GM12873 (cell line): ENCODE measurements around the gene RPS6KA6.

Experiments used
- CTCF ChIP-seq: IDR thresholded peaks from 2 replicates; pipeline ENCODE4 v1.5.1; 2012; ENCODE audit warnings: low read depth, mild to moderate bottlenecking, moderate library complexity, low read length, control low read depth; ENCODE audit not compliant: insufficient read depth; ENCODE audit errors: missing control alignments

Gene RPS6KA6

GRCh38 chrX:84216406-84216805 is 28.4 kb upstream of the RPS6KA6 start:
- no peak for TF ChIP-seq CTCF

GRCh38 chrX:84205276-84205675 is 17.3 kb upstream of the RPS6KA6 start:
- no peak for TF ChIP-seq CTCF

- TF ChIP-seq CTCF = no peak
Measured at GRCh38 chrX:84199688-84200087, 11.7 kb upstream of the RPS6KA6 start.

GRCh38 chrX:84197550-84197949 is 9.6 kb upstream of the RPS6KA6 start:
- TF ChIP-seq CTCF = no peak

GRCh38 chrX:84192006-84192405 is 4.0 kb upstream of the RPS6KA6 start:
- TF ChIP-seq CTCF = no peak

- TF ChIP-seq CTCF = no peak
Measured at GRCh38 chrX:84189125-84189524, 1.1 kb upstream of the RPS6KA6 start.

GRCh38 chrX:84188320-84188834 is 378 bp upstream of the RPS6KA6 start:
- no peak for TF ChIP-seq CTCF
